DMS53 treated with DMSO at 0.1 percent for 48 hours (cell line): Measurements from ENCODE around the gene RNPEPL1.
"Not testable (repeated sequence)": the region's sequence is repeated elsewhere in the genome, so short reads cannot be mapped to it uniquely, and the experiment has no call there.

Experiments
- DNase-seq: peaks from one replicate; lab custom pipeline; 2025; ENCODE audit not compliant: unreplicated experiment; lab: John Stamatoyannopoulos, UW

The RNPEPL1 gene

GRCh38 chr2:240567872-240568677, at the start of gene RNPEPL1:
RNPEPL1 (plus strand) TSS chr2:240568484; CDS start chr2:240568587, 103 bp downstream.
- peak; percentile 19 for DNase-seq

GRCh38 chr2:240518981-240519380, 49.3 kb upstream of the RNPEPL1 start:
- DNase-seq, result no peak

GRCh38 chr2:240519396-240520129, 48.7 kb upstream of the RNPEPL1 start:
- no peak for DNase-seq

- no peak for DNase-seq
Measured at GRCh38 chr2:240520130-240520973, 47.9 kb upstream of the RNPEPL1 start.

- no peak for DNase-seq
Measured at GRCh38 chr2:240520974-240521350, 47.3 kb upstream of the RNPEPL1 start.

- not testable (repeated sequence) for DNase-seq
Measured at GRCh38 chr2:240521885-240522284, 46.4 kb upstream of the RNPEPL1 start.

GRCh38 chr2:240522406-240522805, 45.9 kb upstream of the RNPEPL1 start:
- DNase-seq, result no peak

GRCh38 chr2:240523451-240524281, 44.6 kb upstream of the RNPEPL1 start:
- DNase-seq, result no peak

GRCh38 chr2:240524963-240525718, 43.1 kb upstream of the RNPEPL1 start:
- DNase-seq, result no peak

GRCh38 chr2:240525802-240526201, 42.5 kb upstream of the RNPEPL1 start:
- no peak for DNase-seq

GRCh38 chr2:240526521-240526920, 41.8 kb upstream of the RNPEPL1 start:
- DNase-seq, result no peak

- DNase-seq, result no peak
Measured at GRCh38 chr2:240527153-240527750, 41.0 kb upstream of the RNPEPL1 start.

GRCh38 chr2:240528406-240529040, 39.8 kb upstream of the RNPEPL1 start:
- no peak for DNase-seq

- DNase-seq, result no peak
Measured at GRCh38 chr2:240529344-240529999, 38.8 kb upstream of the RNPEPL1 start.

GRCh38 chr2:240530181-240530580, 38.1 kb upstream of the RNPEPL1 start:
- no peak for DNase-seq

- DNase-seq, result no peak
Measured at GRCh38 chr2:240531038-240531437, 37.2 kb upstream of the RNPEPL1 start.

- no peak for DNase-seq
Measured at GRCh38 chr2:240532031-240532775, 36.1 kb upstream of the RNPEPL1 start.
